Non-pigmented ciliary epithelial cell (primary cell): ENCODE data around the gene ABCD3.
A peak's percentile ranks its signal among the peaks of the same experiment; 100 is the strongest.
"Not testable (repeated sequence)": the region's sequence is repeated elsewhere in the genome, so short reads cannot be mapped to it uniquely, and the experiment has no call there.

ENCODE experiments used
- DNase-seq: peaks from one replicate; pipeline ENCODE4 v3.0.0-alpha.2; 2010; ENCODE audit warnings: low read depth

ABCD3 gene

GRCh38 chr1:94417978-94418663 is at the start of gene ABCD3:
Gene ABCD3 (plus strand): TSS chr1:94418389. CDS start chr1:94418479, 90 bp downstream.
- peak; percentile 82 for DNase-seq

- not testable (repeated sequence) for DNase-seq
Observed at GRCh38 chr1:94372771-94373170, 45.4 kb upstream of the ABCD3 start.

- not testable (repeated sequence) for DNase-seq
Observed at GRCh38 chr1:94373311-94373710, 44.9 kb upstream of the ABCD3 start.

GRCh38 chr1:94375666-94376065 is 42.5 kb upstream of the ABCD3 start:
- DNase-seq = not testable (repeated sequence)

- DNase-seq = not testable (repeated sequence)
Observed at GRCh38 chr1:94378493-94378892, 39.7 kb upstream of the ABCD3 start.

GRCh38 chr1:94379615-94380014 is 38.6 kb upstream of the ABCD3 start:
- no peak for DNase-seq

GRCh38 chr1:94382201-94382600 is 36.0 kb upstream of the ABCD3 start:
- DNase-seq = no peak

GRCh38 chr1:94383966-94384408 is 34.2 kb upstream of the ABCD3 start:
- peak; percentile 43 for DNase-seq

GRCh38 chr1:94384485-94385265 is 33.5 kb upstream of the ABCD3 start:
- no peak for DNase-seq

GRCh38 chr1:94385308-94385929 is 32.8 kb upstream of the ABCD3 start:
- no peak for DNase-seq

- DNase-seq = no peak
Observed at GRCh38 chr1:94389298-94389697, 28.9 kb upstream of the ABCD3 start.

GRCh38 chr1:94394247-94394646 is 23.9 kb upstream of the ABCD3 start:
- no peak for DNase-seq

- DNase-seq = no peak
Observed at GRCh38 chr1:94395231-94395630, 23.0 kb upstream of the ABCD3 start.

GRCh38 chr1:94395748-94396309 is 22.4 kb upstream of the ABCD3 start:
- no peak for DNase-seq

GRCh38 chr1:94396356-94397010 is 21.7 kb upstream of the ABCD3 start:
- no peak for DNase-seq

GRCh38 chr1:94398356-94398755 is 19.8 kb upstream of the ABCD3 start:
- no peak for DNase-seq

GRCh38 chr1:94399453-94399852 is 18.7 kb upstream of the ABCD3 start:
- DNase-seq = no peak

- DNase-seq = no peak
Observed at GRCh38 chr1:94401206-94401605, 17.0 kb upstream of the ABCD3 start.

GRCh38 chr1:94406446-94406845 is 11.7 kb upstream of the ABCD3 start:
- DNase-seq = no peak

GRCh38 chr1:94408104-94408830 is 9.9 kb upstream of the ABCD3 start:
- DNase-seq = no peak

GRCh38 chr1:94411237-94411636 is 7.0 kb upstream of the ABCD3 start:
- DNase-seq = no peak
